ENCODE measurements around the gene DUSP12.
"Not testable (repeated sequence)": the region's sequence is repeated elsewhere in the genome, so short reads cannot be mapped to it uniquely, and the experiment has no call there.

The DUSP12 gene, protein sequence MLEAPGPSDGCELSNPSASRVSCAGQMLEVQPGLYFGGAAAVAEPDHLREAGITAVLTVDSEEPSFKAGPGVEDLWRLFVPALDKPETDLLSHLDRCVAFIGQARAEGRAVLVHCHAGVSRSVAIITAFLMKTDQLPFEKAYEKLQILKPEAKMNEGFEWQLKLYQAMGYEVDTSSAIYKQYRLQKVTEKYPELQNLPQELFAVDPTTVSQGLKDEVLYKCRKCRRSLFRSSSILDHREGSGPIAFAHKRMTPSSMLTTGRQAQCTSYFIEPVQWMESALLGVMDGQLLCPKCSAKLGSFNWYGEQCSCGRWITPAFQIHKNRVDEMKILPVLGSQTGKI

DNA sequence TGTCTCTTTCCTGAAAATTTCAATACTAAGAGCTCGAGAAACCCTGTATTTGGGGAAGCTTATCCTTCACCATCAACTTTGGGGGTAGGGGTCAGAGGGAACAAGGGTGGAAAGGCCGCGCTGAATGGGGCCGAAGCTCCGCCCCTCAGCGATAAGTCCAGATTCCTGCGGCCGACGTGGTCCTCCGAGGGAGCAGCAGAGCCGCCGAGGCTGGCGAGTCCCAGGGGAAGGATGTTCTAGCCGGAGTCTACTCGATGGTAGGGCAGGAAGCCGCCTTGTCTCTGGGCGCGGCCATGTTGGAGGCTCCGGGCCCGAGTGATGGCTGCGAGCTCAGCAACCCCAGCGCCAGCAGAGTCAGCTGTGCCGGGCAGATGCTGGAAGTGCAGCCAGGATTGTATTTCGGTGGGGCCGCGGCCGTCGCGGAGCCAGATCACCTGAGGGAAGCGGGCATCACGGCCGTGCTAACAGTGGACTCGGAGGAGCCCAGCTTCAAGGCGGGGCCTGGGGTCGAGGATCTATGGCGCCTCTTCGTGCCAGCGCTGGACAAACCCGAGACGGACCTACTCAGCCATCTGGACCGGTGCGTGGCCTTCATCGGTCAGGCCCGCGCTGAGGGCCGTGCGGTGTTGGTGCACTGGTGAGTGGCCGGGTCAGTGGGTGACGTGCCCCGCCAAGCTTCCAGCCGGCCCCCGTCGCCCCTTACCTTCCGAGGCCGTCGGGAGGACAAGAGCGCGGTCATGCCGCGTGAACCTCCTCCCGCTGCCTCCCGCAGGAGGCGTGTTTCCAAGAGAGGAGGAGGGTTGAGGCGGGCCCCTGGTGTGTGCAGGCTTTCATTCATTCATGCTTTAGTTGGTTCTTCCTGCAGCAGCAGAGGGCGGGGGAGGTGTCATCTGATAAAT lies at the start of gene DUSP12:
TSS of gene DUSP12 (plus strand) at position 278 of the 899 bp plus-strand sequence. CDS start at position 294, 16 bp downstream.
- peak; percentile 70 for DNase-seq (ENCODE audit: low read depth)

DNA sequence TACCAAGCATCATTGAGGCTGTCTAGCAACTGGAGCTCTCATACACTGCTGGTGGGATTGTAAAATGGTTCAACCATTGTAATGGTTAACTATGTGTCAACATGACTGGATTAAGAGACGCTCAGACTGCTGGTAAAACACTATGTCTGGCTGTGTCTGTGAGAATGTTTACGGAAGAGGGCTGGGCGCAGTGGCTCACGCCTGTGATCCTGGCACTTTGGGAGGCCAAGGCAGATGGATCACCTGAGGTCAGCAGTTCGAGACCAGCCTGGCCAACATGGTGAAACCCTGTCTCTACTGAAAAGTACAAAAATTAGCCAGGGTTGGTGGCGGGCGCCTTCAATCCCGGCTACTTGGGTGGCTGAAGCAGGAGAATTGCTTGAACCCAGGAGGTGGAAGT lies 47.3 kb upstream of the DUSP12 start:
- DNase-seq (ENCODE audit: low read depth): no peak

DNA sequence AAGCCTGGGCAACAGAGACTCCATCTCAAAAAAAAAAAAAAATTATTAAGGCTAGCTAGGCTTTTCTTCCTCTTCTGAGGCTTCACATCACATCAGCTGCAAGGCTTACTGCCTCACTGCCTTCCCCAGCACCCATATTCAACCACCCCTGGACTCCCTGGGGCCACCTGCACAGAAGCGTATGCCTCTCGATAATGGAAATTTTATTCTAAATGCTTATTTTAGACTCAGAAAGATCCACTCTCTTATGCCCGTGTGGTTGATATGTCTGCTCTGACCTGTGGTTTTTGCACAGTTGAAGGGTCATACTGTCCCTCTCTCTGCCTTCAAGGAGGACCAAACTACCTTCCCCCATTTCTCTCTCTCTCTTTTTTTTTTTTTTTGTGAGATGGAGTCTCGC lies 44.0 kb upstream of the DUSP12 start:
- no peak for DNase-seq (ENCODE audit: low read depth)

DNA sequence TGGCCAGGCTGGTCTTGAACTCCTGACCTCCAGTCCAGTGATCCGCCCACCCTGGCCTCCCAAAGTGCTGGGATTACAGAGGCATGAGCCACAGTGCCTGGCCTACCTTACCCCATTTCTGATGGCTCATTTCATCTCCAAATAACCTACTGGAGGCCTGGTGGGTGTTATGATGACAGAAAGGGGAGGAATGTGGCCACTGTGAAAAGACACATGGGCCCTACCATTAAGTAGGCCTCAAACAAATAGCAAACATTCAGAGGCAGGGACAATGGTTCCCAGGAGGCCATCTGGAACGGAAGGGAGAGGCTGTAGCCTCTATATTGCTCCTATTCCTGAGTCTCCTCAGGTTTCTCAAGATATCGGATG lies 43.5 kb upstream of the DUSP12 start:
- no peak for DNase-seq (ENCODE audit: low read depth)

DNA sequence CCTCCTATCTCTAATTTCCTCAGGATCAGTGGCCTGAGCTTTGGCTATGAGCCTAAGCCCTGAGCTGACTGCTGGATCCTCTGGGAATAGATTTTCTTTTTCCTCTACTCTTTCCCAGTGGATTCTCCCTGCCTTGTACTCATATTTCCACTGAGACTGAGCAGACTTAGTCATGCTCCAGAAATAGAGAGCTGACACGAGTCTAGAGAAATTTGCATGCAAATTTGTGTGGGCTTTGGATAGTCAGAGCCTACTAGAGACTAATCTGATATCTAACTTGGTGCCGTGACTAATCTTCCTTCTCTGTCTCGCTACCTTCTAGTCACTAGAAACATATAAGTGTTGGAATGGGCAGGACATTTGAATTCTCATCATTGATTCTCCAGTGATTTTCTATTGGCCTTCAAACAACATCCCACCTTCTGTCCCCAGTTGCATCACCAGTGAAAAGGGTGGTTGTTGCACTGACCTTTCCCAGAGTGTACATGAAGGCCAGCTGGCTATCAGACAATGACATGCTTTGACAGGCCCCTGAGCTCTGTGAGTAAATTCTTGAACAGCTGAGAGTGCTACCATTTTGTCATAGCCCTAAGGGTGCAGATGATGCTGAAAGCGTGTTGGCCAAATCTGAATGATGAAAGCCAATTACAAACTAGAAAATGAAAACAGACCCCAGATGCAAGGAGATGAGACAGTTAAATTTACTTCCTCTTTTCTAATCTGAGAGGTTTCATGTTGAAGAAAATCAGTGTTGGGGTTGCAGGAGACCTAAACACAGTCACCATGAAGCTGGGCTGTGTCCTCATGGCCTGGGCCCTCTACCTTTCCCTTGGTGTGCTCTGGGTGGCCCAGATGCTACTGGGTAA lies 42.9 kb upstream of the DUSP12 start, which contains the start of gene FCRLA:
TSS of gene FCRLA (plus strand) at position 748 of the 866 bp plus-strand sequence. CDS start at position 784, 36 bp downstream.
- no peak for DNase-seq (ENCODE audit: low read depth)

DNA sequence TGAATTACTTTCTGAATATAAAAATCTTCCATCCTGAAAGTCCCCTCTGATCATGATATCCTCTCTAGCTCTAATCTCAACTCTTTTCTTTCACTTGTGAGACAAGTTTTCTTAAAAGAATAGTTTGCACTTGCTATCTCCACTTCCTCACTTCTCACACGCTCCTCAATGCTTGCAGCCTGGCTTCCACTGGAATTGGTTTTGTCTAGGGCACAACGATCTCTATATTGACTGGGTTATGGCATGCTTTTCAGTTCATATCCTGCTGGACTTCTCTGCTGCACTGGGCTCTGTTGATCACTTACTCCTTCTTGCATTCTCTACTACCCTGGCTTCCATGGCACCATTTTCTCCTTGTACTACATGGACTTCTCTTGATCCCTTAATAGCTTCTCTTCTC lies 42.1 kb upstream of the DUSP12 start:
- no peak for DNase-seq (ENCODE audit: low read depth)

DNA sequence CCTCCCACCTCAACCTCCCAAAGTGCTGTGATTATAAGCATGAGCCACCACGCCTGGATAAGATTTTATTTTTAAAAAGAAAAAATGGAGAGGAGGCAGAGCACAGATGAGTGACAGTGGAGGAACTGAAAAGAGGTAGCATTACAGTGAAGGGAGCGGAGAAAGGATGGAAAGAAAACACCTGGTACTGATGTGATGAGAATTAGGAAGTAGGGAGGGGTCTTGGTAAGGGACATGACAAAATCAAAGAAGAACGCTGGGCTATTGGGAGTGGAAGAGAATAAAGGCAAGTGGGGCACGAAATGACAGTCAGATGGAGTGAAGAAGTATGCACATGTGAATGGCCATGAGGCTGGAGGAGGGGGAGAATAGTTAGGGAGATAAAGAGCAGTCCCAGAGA lies 40.2 kb upstream of the DUSP12 start:
- DNase-seq (ENCODE audit: low read depth): no peak

DNA sequence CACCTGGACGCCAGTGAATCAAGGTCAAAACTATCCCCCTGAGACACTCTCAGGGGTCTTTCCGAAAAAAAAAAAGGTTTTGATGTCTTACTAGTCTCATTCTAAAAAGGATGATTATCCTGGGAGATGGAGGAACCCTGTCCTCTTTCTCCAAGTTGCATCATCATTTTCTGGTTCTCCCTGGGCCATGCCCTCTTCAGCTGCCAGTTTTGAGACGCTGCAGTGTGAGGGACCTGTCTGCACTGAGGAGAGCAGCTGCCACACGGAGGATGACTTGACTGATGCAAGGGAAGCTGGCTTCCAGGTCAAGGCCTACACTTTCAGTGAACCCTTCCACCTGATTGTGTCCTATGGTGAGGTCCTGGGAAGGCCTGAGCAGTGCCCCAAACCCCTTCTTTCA lies 39.0 kb upstream of the DUSP12 start:
- DNase-seq (ENCODE audit: low read depth): no peak

DNA sequence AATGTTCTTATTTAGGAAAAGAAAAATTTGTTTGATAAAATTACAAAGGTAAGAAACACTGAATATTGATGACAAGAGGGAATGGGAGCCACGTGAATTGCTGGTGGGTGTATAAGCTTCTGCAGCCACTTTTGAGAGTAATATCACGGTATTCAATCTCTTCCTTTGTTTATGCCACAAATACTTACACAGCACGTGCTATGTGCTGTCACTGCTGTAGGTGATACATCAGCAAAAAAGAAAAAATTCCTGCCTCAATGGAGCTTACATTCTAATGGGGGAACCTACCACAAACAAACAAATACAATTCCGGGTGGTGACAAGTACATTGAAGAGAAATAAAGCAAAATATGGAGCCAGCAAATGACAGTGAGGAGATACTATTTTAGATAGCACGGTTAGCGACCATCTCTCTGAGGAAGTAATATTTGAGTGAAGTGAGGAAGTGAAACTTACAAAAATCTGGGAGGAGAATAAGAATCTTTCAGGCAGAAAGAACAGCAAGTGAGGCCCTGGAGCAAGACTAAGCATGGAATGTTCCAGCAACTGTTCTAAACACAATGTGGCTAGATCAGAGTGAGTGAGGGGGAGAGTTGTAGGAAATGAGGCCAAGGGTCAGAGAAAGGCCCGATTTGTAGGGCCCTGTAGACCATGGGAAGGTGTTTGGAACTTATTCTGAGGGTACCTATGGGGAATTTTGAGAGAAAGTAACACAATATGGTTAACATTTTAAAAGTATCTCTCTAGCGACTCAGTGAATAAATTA lies 30.8 kb upstream of the DUSP12 start:
- DNase-seq (ENCODE audit: low read depth): no peak

DNA sequence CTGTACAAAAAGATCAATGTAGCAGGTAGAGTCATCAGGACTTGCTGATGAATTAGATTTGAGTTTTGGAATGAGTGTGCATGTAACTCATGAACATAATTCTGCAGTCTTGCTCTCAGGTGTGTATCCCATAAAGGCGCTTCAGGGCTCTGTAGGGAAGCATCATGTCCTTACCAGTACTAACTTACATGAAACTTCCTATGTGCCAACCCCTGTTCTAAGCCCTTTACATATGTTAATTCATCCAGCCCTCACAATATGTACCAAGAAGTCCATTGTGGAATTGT lies 30.3 kb upstream of the DUSP12 start:
- DNase-seq (ENCODE audit: low read depth): no peak

DNA sequence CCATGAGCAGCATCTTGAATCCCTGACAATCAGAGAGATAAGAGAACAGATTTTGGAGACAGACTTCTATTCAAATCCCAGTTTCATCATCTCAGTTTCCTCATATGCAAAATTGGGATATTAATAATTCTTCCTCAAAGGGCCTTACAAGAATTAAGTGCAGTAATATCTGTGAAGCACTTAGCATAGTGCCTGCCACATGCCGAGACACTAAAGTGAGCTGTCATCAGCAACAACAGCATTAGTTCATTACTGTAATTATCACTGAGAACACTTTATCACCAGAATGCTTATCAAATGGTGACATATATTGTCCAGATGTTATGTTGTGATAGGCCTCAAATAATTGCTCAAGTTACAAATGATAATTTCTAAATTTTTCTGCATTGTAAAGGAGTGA lies 29.2 kb upstream of the DUSP12 start:
- no peak for DNase-seq (ENCODE audit: low read depth)

DNA sequence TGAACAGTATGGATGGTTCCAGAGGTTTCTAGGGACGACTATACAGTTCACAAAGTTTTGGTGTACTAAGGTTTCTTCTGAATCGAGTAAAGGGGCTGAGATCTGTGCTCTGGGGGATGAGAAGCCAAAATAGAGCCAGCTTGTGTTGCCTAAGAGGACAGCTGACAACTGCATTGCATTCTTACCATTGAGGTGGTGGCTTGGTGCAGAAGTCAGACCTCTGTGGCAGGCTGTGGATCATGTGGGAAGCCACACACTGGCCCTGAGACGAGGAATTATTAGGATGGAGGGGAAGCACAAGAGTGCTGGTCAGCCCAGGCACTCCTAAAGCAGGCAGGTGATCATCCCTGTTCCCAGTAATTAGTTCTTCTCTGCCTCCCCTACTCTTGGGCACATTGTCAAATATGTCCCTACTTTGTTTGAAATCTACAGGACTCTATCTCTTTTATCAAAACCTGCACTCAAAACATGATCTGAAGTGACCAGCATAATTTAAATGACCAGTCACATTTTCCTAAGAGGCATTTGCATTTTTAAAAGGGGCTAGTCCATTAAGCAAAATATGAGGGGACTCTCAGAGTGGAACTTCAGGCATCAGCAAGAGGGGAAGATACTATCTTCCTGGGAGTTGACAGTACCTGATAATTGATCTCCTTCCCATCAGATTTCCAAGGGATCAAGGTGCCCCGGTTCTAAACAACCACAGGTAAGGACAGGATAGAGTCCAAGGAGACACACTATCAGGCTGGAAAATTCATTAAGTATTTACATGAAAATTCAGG lies 28.4 kb upstream of the DUSP12 start, which contains the start of gene FCRLB:
TSS of gene FCRLB (plus strand) at position 589 of the 782 bp plus-strand sequence. CDS start 1,129 bp downstream, outside the sequence.
- no peak for DNase-seq (ENCODE audit: low read depth)

DNA sequence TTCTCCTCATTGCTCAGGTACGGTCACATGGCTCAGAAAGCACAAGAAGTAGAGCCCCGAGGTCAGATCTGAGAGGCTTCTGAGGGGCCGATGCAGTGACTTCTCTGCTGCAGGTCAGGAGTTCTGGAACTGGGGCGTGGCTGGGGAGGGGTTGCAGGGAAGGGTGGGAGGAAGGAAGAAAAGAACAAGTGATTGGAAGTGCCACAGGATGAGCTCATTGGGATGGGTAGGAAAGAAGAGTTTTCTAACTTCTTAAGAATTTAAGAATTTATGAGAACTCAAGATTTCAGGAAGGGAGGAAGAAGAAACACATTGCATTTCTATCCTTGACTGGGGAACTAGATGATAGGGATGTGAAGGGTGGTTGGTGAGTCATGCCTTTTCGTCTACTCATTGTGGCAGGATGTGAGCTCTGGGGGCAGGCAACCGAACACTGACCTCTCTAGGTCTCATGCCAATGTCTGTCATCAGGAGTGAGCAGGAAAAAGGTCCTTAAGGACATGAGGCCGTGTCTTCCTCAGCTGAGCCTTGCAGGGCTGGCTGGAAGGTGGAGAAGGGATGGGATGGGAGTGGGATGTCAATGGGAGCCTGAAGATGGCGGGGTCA lies 27.7 kb upstream of the DUSP12 start:
- no peak for DNase-seq (ENCODE audit: low read depth)

DNA sequence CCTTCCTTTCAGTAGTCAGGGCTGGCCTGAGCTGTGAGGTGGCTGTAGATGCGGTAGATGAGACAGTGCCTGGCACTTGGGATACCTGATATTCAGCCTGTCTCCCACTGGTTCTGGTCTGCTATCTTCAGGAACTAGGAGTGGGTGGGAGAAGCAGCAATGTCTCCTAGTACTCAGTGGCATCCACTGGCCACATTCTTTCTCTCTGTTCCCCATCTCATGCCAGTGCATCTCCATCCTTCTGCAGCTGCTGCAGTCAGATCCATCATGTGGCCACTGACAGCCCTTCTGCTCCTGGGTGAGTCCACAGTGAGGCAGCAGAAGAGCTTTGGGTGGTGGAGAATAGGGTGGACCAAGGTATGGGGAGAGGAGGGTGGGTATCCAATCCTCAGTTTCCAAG lies 27.2 kb upstream of the DUSP12 start:
- no peak for DNase-seq (ENCODE audit: low read depth)

DNA sequence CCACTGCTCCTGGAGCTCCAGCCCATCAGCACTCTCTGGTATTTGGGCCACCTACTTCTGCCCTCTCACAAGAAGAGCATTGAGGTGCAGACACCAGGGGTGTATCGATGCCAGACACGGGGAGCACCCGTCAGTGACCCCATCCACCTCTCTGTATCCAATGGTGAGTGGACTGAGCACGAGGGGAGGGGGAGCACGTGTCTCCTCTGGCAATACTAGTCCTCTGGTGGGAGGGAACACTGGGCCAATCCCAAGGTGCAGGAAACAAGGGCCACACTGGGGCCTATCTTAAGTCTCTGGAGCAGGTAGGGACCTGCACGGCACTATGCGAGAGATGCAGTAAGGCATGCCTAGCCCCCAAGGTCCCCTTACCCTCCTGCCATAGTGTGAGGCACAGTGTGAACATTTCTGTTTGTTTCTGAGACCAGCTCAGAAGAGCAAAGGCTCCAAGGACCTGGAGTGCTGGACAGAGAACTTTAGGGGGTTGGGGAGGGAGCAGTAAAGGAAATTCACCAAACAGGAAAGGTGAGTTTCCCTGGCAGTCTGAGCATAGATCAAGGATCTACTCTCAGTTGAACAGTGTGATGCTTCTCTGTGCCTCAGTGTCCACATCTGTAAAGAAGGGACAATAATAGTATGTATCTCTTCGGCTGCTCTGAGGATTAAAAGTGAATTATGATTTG lies 26.0 kb upstream of the DUSP12 start:
- no peak for DNase-seq (ENCODE audit: low read depth)

DNA sequence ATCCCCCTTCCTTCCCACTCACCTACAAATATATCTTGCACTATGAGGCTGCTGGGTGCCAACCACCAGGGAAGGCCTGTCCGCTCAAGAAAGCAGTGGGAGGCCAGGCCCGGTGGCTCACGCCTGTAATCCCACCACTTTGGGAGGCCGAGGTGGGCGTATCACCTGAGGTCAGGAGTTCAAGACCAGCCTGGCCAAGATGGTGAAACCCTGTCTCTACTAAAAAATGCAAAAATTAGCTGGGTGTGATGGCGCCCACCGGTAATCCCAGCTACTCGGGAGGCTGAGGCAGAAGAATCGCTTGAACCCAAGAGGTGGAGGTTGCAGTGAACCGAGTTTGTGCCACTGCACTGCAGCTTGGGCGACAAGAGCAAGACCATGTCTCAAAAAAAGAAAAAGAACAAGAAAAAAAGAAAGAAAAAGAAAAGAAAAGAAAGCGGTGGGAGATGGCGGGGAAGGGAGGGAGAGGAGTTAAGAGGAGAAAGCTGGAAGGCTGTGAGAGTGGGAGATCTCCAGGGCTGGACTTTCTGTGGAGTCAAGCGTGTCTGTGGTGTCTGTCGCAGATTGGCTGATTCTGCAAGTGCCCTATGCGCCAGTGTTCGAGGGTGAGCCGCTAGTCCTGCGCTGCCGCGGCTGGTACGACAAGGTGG lies 24.2 kb upstream of the DUSP12 start:
- DNase-seq (ENCODE audit: low read depth): not testable (repeated sequence)

DNA sequence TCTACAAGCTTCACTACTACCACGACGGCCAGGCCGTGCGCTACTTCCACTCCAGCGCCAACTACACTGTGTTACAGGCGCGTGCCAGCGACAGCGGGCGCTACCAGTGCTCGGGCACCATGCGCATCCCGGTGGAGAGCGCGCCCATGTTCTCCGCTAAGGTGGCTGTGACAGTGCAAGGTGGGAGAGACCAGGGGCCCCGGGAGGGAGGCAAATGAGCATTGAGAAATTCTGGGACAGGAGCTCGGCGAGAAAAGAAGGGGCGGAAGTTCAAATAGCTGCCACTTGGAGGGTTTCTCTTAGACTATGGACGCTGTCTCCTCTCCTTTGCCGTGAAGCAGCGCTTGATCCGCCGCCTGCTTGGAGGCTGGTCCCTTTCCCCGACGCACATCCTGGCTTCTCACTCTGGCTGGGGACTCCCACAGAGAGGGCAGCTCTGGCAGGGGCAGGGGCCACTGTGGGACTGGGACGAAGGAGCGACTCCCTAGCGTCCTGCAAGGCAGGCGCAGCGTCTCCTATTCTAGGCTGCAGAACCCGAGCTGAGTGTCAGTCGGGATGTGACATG lies 23.6 kb upstream of the DUSP12 start:
- DNase-seq (ENCODE audit: low read depth): no peak

DNA sequence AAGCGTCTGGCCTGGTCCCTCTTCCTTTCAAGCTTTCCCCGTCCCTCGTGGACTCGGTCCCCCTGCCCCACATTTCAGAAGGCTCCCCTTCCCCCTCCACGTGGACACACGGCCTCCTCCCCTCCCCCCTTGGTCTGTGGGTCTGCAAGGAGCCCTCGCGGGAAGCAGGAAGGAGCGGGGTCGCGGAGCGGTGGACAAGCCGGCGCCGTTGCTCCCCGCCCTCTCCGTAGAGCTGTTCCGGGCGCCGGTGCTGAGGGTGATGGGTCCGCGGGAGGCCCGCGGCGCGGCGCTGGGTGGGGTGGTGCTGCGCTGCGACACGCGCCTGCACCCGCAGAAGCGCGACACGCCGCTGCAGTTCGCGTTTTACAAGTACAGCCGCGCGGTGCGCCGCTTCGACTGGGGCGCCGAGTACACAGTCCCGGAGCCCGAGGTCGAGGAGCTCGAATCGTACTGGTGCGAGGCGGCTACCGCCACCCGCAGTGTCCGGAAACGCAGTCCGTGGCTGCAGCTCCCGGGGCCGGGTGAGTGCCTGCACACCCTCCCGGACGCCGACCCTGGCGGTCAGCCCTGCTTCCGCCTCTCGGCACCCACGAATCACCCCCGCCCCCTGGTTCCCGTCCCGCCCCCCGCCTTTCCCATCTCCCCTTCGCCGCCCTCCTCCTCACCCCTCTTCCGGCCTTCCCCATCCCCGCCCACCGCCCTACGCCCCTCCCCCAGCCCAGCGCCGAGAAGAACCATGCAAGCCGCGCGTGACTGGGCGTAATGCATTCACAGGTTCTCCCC lies 22.9 kb upstream of the DUSP12 start:
- DNase-seq (ENCODE audit: low read depth): peak; percentile 30

All from stimulated activated CD8-positive, alpha-beta memory T cell treated with anti-CD3 and anti-CD28 coated beads, Interleukin-7, amount 100 ng/mL, for 24 hours (primary cell).